A549 (cell line): ENCODE results near the gene CARD9. TPM values are rescaled to one million over a fixed set of nuclear protein-coding genes. Genes with fewer than 3 reads are reported as not detected.

Experiments used
- ATAC-seq, 2 experiments: fragments of 200-7000 bp in 1 of 2; fragments of >200 bp in 1 of 2; cut with Nextera tagmentation in 1 of 2; cut with Tn5 transposase in 1 of 2; 3 replicates each; pipeline versions ENCODE4 v1.8.0 to v1.9.1; 2018 to 2020; ENCODE audit warnings: mild to moderate bottlenecking in 1 of 2, moderate library complexity in 1 of 2
- CTCF ChIA-PET: fragments of 300-600 bp; sonication (Branson Sonifier 250); formaldehyde crosslinking; extraction: SDS; loops from one replicate; lab custom pipeline; 2021; ENCODE audit warnings: antibody characterized with exemption, inconsistent platforms; lab: Yijun Ruan, JAX
- POLR2A ChIA-PET: fragments of 350-600 bp; formaldehyde crosslinking; extraction: SDS; loops from one replicate; lab custom pipeline; 2021; ENCODE audit warnings: antibody characterized with exemption, inconsistent platforms; lab: Yijun Ruan, JAX
- DNase-seq, 2 experiments: peaks; one replicate each; pipeline versions ENCODE4 v3.0.0 to v3.0.0-alpha.2; 2011 to 2016; ENCODE audit warnings: low read depth in 1 of 2, low spot score in 1 of 2
- FAIRE-seq: peaks from 2 replicates; lab custom pipeline; 2011; peaks lifted over from hg19 to GRCh38; lab: Jason Lieb, UNC
- H3K27ac ChIP-seq, 2 experiments: fragments of >200 bp; sonication (Bioruptor Twin); formaldehyde crosslinking; 3 replicates each; pipeline ENCODE4 v1.5.1; 2016 to 2017
- H3K4me1 ChIP-seq: fragments of >200 bp; sonication (Bioruptor Twin); formaldehyde crosslinking; 3 replicates; pipeline ENCODE4 v1.6.1; 2016
- H3K4me2 ChIP-seq: fragments of >200 bp; sonication (Bioruptor Twin); formaldehyde crosslinking; 3 replicates; pipeline ENCODE4 v1.6.1; 2016
- H3K4me3 ChIP-seq: fragments of >200 bp; sonication (Bioruptor Twin); formaldehyde crosslinking; 3 replicates; pipeline ENCODE4 v1.5.1; 2016
- H3K9me3 ChIP-seq: fragments of >200 bp; sonication (Bioruptor Twin); formaldehyde crosslinking; 3 replicates; pipeline ENCODE4 v1.6.1; 2016
- CBX2 ChIP-seq: fragments of 200-600 bp; sonication (generic); IDR thresholded peaks from 2 replicates; pipeline ENCODE4 v1.6.1; 2016; ENCODE audit warnings: low read depth, mild to moderate bottlenecking, borderline replicate concordance
- CEBPB ChIP-seq, 2 experiments: fragments of >200 bp in 1 of 2; sonication (Bioruptor Twin) in 1 of 2; formaldehyde crosslinking in 1 of 2; IDR thresholded peaks; 2 replicates each; pipeline ENCODE4 v1.6.1; 2012 to 2016
- CTCF ChIP-seq: fragments of >200 bp; sonication (Bioruptor Twin); formaldehyde crosslinking; IDR thresholded peaks from 3 replicates; pipeline ENCODE4 v1.5.1; 2016
- E2F6 ChIP-seq: IDR thresholded peaks from 2 replicates; pipeline ENCODE4 v1.6.1; 2012; ENCODE audit warnings: low read depth, borderline replicate concordance
- EHF ChIP-seq: fragments of 250-450 bp; sonication (Bioruptor Pico); IDR thresholded peaks from 2 replicates; pipeline ENCODE4 v1.5.0; 2020; ENCODE audit warnings: mild to moderate bottlenecking
- FOSB ChIP-seq: fragments of 250-450 bp; sonication (Bioruptor Pico); IDR thresholded peaks from 2 replicates; pipeline ENCODE4 v1.5.0; 2020; ENCODE audit warnings: mild to moderate bottlenecking, moderate library complexity
- HEYL ChIP-seq: fragments of 250-450 bp; sonication (Bioruptor Pico); IDR thresholded peaks from 2 replicates; pipeline ENCODE4 v1.8.0; 2021; ENCODE audit warnings: mild to moderate bottlenecking, moderate library complexity
- HOXA7 ChIP-seq: fragments of 250-450 bp; sonication (Bioruptor Pico); IDR thresholded peaks from 2 replicates; pipeline ENCODE4 v1.5.0; 2020; ENCODE audit warnings: mild to moderate bottlenecking, moderate library complexity
- KDM1A ChIP-seq: fragments of 200-600 bp; sonication (generic); IDR thresholded peaks from 2 replicates; pipeline ENCODE4 v1.6.1; 2016; ENCODE audit warnings: low read depth, mild to moderate bottlenecking
- MAZ ChIP-seq: fragments of 150-350 bp; IDR thresholded peaks from 2 replicates; pipeline ENCODE4 v1.6.1; 2014; ENCODE audit warnings: antibody characterized with exemption, low read depth, low read length, borderline replicate concordance
- PBX3 ChIP-seq: IDR thresholded peaks from 2 replicates; pipeline ENCODE4 v1.6.1; 2012
- PHF8 ChIP-seq: fragments of 200-600 bp; sonication (generic); IDR thresholded peaks from 2 replicates; pipeline ENCODE4 v1.6.1; 2016; ENCODE audit warnings: low read depth, mild to moderate bottlenecking, antibody characterized with exemption, moderate library complexity, borderline replicate concordance
- POLR2A ChIP-seq: IDR thresholded peaks from 2 replicates; pipeline ENCODE4 v1.6.1; 2012; ENCODE audit warnings: mild to moderate bottlenecking, low read length
- RAD21 ChIP-seq, 2 experiments: fragments of >200 bp in 1 of 2; sonication (Bioruptor Twin) in 1 of 2; formaldehyde crosslinking in 1 of 2; IDR thresholded peaks in 1 of 2; conservative IDR thresholded peaks in 1 of 2; 2 replicates in 1 of 2; 3 replicates in 1 of 2; pipeline ENCODE4 v1.6.1; 2012 to 2018; ENCODE audit warnings: inconsistent platforms in 1 of 2
- RARB ChIP-seq: fragments of 250-450 bp; sonication (Bioruptor Pico); IDR thresholded peaks from 2 replicates; pipeline ENCODE4 v1.8.0; 2021; ENCODE audit warnings: mild to moderate bottlenecking, moderate library complexity
- RNF2 ChIP-seq: fragments of 200-600 bp; sonication (generic); IDR thresholded peaks from 2 replicates; pipeline ENCODE4 v1.6.1; 2016; ENCODE audit warnings: low read depth, mild to moderate bottlenecking, antibody characterized with exemption, moderate library complexity, borderline replicate concordance
- SMC3 ChIP-seq: fragments of >200 bp; sonication (Bioruptor Twin); formaldehyde crosslinking; IDR thresholded peaks from 3 replicates; pipeline ENCODE4 v1.6.1; 2018; ENCODE audit warnings: inconsistent platforms
- SREBF2 ChIP-seq: fragments of 450-650 bp; IDR thresholded peaks from 2 replicates; pipeline ENCODE4 v1.6.1; 2014; ENCODE audit warnings: mild to moderate bottlenecking, moderate library complexity
- TFCP2L1 ChIP-seq: fragments of 250-450 bp; sonication (Bioruptor Pico); IDR thresholded peaks from 2 replicates; pipeline ENCODE4 v1.5.0; 2021; ENCODE audit warnings: mild to moderate bottlenecking
- USF2 ChIP-seq: fragments of 450-650 bp; IDR thresholded peaks from 2 replicates; pipeline ENCODE4 v1.6.1; 2014; ENCODE audit warnings: antibody characterized with exemption
- ZNF302 ChIP-seq: fragments of 250-450 bp; sonication (Bioruptor Pico); IDR thresholded peaks from 2 replicates; pipeline ENCODE4 v1.9.0; 2021; ENCODE audit warnings: inconsistent platforms, mild to moderate bottlenecking, moderate library complexity
- WGBS: methylation state at CpG from one replicate; pipeline ENCODE4 v1.1.6; 2017; ENCODE audit errors: missing lambda C conversion rate; 5-methylcytosine and 5-hydroxymethylcytosine counted together
- polyA plus RNA-seq, 4 experiments: library from polyadenylated mRNA; depleted of rRNA in 3 of 4; stranded (reverse); fragments of >200 nt; fragmentation: RNase III in 1 of 4; extraction: RNeasy Plus Mini Kit Qiagen cat#74134 plus additional on column Dnase treatment in 1 of 4; gene quantifications; 2 replicates in 3 of 4; 3 replicates in 1 of 4; pipeline ENCODE4 v1.2.3, GENCODE V29; 2011 to 2017
- TF ChIP-seq, protein P1 (sequence below): fragments of 250-450 bp; sonication (Bioruptor Pico); IDR thresholded peaks from 2 replicates; pipeline ENCODE4 v1.5.0; 2020; ENCODE audit warnings: low read depth, mild to moderate bottlenecking, moderate library complexity

CARD9 gene
- polyA plus RNA-seq, 2 of the 4 experiments (the other 2 are of a cell fraction) = 0.21 to 0.94 TPM

DNA sequence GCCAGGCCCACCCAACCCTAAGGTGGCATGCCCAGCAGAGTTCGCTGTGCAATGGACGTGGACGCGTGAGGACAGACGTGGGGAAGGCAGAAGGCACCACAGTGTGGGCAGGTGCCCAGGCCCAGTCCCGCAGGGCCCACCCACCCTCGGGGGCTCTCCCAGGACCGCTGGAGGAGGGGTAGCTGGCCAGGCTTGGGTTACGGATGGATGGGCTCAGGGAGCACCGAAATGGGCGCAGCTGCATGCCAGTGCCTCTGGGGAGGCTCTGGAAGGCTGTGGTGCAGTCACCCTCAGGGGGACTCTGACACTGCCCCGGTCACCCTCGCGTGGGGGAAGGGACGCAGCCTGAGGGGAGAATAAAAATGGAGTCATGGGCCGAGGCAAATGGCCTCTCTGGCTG is 55.8 kb downstream of the CARD9 start:
- CTCF ChIA-PET = interaction anchor here (0.9 kb wide), 1 partner anchor 81 kb away, joined by 3 read pairs; no protein-coding TSS in a partner anchor
- 77% methylated on average over 16 of the region's 16 CpGs for WGBS

DNA sequence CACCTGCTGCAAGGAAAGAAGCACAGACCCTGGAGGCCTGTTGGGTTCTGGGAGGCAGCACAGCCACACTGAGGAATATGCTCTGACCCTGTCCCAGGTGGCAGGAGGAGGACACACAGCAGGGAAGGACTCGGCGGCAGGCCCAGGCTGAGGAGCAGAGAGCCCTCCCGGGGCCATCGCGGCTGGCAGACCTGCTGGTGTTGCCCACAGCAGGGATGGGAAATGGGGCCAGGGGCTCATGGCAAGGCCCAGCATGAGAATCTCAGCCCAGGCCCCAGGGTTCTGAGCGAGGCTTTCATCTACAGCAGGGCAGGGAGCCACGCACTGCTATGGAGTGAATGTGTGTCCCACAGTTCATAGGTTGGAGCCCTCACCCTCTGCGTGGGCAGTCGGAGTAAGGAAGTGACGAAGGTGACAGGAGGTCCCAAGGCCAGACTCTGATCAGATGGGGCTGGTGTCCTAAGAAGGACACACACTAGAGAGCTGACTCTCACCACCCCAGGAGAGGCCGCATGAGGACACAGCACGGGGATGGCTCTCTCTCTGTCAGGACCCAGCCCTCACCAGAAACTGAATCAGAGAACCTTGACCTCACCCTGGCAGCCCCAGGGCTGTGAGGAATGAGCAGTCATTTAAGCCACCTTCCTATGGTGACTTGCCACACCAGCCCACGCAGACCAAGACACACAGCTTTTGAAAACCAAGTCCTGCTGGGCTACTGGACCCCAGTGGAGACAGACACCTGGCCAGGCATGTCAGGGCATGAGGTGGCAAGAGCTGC is 56.4 kb downstream of the CARD9 start:
- ATAC-seq (0 out of 6 replicates have a peak, but pooled peaks of 1 of the 2 experiments have one; percentile 4), DNase-seq (no peak), FAIRE-seq (no peak)
- Histone ChIP-seq H3K4me3 (no peak overlapping the region), H3K4me2 (no peak overlapping the region), H3K4me1 (no peaks in the 10 kb centered on the region), H3K27ac (peak overlapping the region in 1 of 2 experiments; percentile 43; a peak in 2 of 6 replicates), H3K9me3 (peaks cover 15% of the 10 kb centered on the region)
- no peak for TF ChIP-seq KDM1A
- TF ChIP-seq MAZ = no peak
- no peak for TF ChIP-seq USF2
- TF ChIP-seq RAD21 (conservative IDR thresholded peaks at IDR 0.05 in 1 of 2, IDR thresholded peaks at IDR 0.05 in 1 of 2) = no peak
- TF ChIP-seq CTCF = no peak
- no peak for TF ChIP-seq HEYL (CRISPR knock-in tag)
- no peak for TF ChIP-seq PHF8
- TF ChIP-seq E2F6 = no peak
- no peak for TF ChIP-seq TFCP2L1 (CRISPR knock-in tag)
- TF ChIP-seq SREBF2 = no peak
- ChIA-PET POLR2A (no interaction called here), CTCF (interaction anchor here (0.9 kb wide), 1 partner anchor 82 kb away, joined by 3 read pairs; no protein-coding TSS in a partner anchor)
- 89% methylated on average over 11 of the region's 13 CpGs for WGBS

More for the DNA sequence above, 55.8 kb downstream of the CARD9 start:
- TF ChIP-seq, protein P1, sequence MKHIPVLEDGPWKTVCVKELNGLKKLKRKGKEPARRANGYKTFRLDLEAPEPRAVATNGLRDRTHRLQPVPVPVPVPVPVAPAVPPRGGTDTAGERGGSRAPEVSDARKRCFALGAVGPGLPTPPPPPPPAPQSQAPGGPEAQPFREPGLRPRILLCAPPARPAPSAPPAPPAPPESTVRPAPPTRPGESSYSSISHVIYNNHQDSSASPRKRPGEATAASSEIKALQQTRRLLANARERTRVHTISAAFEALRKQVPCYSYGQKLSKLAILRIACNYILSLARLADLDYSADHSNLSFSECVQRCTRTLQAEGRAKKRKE (CRISPR knock-in tag) = no peak
- TF ChIP-seq RARB (CRISPR knock-in tag) (no peak), ZNF302 (CRISPR knock-in tag) (no peak), SMC3 (no peak), CTCF (no peak), RNF2 (no peak), MAZ (no peak), POLR2A (no peak), FOSB (CRISPR knock-in tag) (no peak), PBX3 (no peak), TFCP2L1 (CRISPR knock-in tag) (no peak), HOXA7 (CRISPR knock-in tag) (no peak), CBX2 (no peak), EHF (CRISPR knock-in tag) (no peak), CEBPB (IDR thresholded peaks at IDR 0.05) (no peak)
- H3K4me1 ChIP-seq = no peaks in the 10 kb centered on the region
- POLR2A ChIA-PET = no interaction called here
- FAIRE-seq (no peak), DNase-seq (no peak), ATAC-seq (no peak)
- H3K4me2 ChIP-seq = no peak overlapping the region
- H3K27ac ChIP-seq = peak overlapping the region in 1 of 2 experiments; percentile 43; a peak in 2 of 6 replicates
- no peak overlapping the region for H3K4me3 ChIP-seq
- H3K9me3 ChIP-seq = peaks cover 15% of the 10 kb centered on the region
